Natural killer cell (primary cell): ENCODE results near the gene ASIC1. TPM values are rescaled to one million over a fixed set of nuclear protein-coding genes. Genes with fewer than 3 reads are reported as not detected.

Source experiments
- ATAC-seq, 3 donors: fragments of 150-1000 bp in 2 of 3; fragments of 200-7000 bp in 1 of 3; cut with Tn5 transposase; 1 replicate in 1 of 3; 2 replicates in 2 of 3; pipeline ENCODE4 v1.10.0; 2021; ENCODE audit warnings: mild to moderate bottlenecking in 2 of 3, moderate library complexity in 2 of 3
- DNase-seq, 2 donors: peaks; one replicate each; pipeline versions ENCODE4 v3.0.0 to v3.0.0-alpha.2; 2013 to 2021; ENCODE audit warnings: mixed read lengths in 1 of 2
- H3K27ac ChIP-seq: one replicate; pipeline ENCODE4 v1.5.1; 2013; ENCODE audit warnings: mild to moderate bottlenecking, low read length
- H3K27me3 ChIP-seq: one replicate; pipeline ENCODE4 v1.6.1; 2013; ENCODE audit warnings: low read length; ENCODE audit not compliant: control insufficient read depth, insufficient read depth
- H3K36me3 ChIP-seq: one replicate; pipeline ENCODE4 v1.6.1; 2013; ENCODE audit warnings: low read length; ENCODE audit not compliant: control insufficient read depth, insufficient read depth
- H3K4me1 ChIP-seq: one replicate; pipeline ENCODE4 v1.6.1; 2013; ENCODE audit warnings: low read length; ENCODE audit not compliant: control insufficient read depth, insufficient read depth
- H3K4me3 ChIP-seq: one replicate; pipeline ENCODE4 v1.5.1; 2013; ENCODE audit warnings: low read length
- H3K9me3 ChIP-seq: one replicate; pipeline ENCODE4 v1.6.1; 2013; ENCODE audit warnings: low read length; ENCODE audit not compliant: control insufficient read depth, insufficient read depth
- H3K27ac Mint-ChIP-seq, 2 donors: one replicate each; pipeline ENCODE4 v1.8.0; 2022; ENCODE audit warnings: mild to moderate bottlenecking in 2 of 2, mixed read lengths in 2 of 2, moderate library complexity in 1 of 2
- H3K27me3 Mint-ChIP-seq, 2 donors: one replicate each; pipeline ENCODE4 v1.8.0; 2022; ENCODE audit warnings: low read depth in 2 of 2, mixed read lengths in 2 of 2
- H3K36me3 Mint-ChIP-seq: one replicate; pipeline ENCODE4 v1.8.0; 2022; ENCODE audit warnings: mixed read lengths
- H3K4me1 Mint-ChIP-seq, 2 donors: one replicate each; pipeline ENCODE4 v1.8.0; 2022; ENCODE audit warnings: mixed read lengths in 2 of 2
- H3K4me3 Mint-ChIP-seq: one replicate; pipeline ENCODE4 v1.8.0; 2022; ENCODE audit warnings: mild to moderate bottlenecking, moderate library complexity, mixed read lengths
- H3K9me3 Mint-ChIP-seq, 2 donors: one replicate each; pipeline ENCODE4 v1.8.0; 2022; ENCODE audit warnings: mixed read lengths in 2 of 2
- WGBS: methylation state at CpG from one replicate; pipeline ENCODE4 v1.1.7; 2013; ENCODE audit warnings: missing lambda C conversion rate; ENCODE audit not compliant: insufficient coverage; 5-methylcytosine and 5-hydroxymethylcytosine counted together
- intact Hi-C: fragments of 100-400 bp; cut with micrococcal nuclease; formaldehyde crosslinking; loops from one replicate; pipeline ENCODE4 v1.14.2; 2022
- total RNA-seq, 4 donors: library from RNA; stranded (reverse); fragments of 120-200 nt in 1 of 4; gene quantifications; one replicate each; pipeline versions ENCODE4 v1.2.3 to v1.2.4, GENCODE V29; 2013 to 2022
- TF ChIP-seq, protein P1 (sequence below): fragments of 200-600 bp; IDR thresholded peaks from one replicate; pipeline ENCODE4 v1.8.0; 2022; ENCODE audit warnings: antibody characterized with exemption

ASIC1 gene
- total RNA-seq, 3 donors from 2014 or later (not counting 1 experiment from before 2014, with no cell fraction given): 0.21 TPM; not detected in 2

DNA sequence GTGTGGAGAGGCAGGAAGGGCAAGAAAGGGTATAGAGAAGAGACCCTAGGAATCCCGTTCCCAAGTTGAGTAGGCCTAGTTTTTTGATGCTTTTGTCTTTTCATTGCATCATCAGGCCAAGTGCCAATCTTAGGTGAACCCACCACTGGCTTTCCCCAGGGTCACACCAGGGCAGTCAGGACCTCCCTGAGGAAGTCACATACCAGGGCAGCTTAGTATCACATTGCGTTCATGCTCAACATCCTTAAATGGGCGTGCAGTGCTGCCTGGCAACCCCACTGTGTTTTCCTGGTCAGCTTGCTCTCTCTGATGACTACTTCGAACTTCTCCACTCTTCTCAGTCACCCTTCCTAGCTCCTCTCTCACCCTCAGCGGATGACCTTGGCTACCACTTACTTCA lies 9.0 kb downstream of the ASIC1 start:
- Histone ChIP-seq H3K9me3 (no peaks in the 10 kb centered on the region), H3K4me3 (no peak overlapping the region), H3K4me1 (peaks cover 6% of the 10 kb centered on the region), H3K36me3 (no peaks in the 10 kb centered on the region), H3K27me3 (no peaks in the 10 kb centered on the region), H3K27ac (no peak overlapping the region)
- Mint-ChIP-seq H3K9me3 (no peaks in the 10 kb centered on the region), H3K36me3 (no peaks in the 10 kb centered on the region), H3K27ac (no peak overlapping the region), H3K27me3 (peaks cover 10 to 11% of the 10 kb centered on the region in 2 donors), H3K4me1 (peaks cover 0 to 6% of the 10 kb centered on the region in 2 donors), H3K4me3 (no peak overlapping the region)
- intact Hi-C loops: no loop called here
- TF ChIP-seq, protein P1, sequence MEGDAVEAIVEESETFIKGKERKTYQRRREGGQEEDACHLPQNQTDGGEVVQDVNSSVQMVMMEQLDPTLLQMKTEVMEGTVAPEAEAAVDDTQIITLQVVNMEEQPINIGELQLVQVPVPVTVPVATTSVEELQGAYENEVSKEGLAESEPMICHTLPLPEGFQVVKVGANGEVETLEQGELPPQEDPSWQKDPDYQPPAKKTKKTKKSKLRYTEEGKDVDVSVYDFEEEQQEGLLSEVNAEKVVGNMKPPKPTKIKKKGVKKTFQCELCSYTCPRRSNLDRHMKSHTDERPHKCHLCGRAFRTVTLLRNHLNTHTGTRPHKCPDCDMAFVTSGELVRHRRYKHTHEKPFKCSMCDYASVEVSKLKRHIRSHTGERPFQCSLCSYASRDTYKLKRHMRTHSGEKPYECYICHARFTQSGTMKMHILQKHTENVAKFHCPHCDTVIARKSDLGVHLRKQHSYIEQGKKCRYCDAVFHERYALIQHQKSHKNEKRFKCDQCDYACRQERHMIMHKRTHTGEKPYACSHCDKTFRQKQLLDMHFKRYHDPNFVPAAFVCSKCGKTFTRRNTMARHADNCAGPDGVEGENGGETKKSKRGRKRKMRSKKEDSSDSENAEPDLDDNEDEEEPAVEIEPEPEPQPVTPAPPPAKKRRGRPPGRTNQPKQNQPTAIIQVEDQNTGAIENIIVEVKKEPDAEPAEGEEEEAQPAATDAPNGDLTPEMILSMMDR: no peak
- ATAC-seq (no peak), DNase-seq (no peak)
- WGBS: 67% methylated on average over 5 of the region's 5 CpGs

DNA sequence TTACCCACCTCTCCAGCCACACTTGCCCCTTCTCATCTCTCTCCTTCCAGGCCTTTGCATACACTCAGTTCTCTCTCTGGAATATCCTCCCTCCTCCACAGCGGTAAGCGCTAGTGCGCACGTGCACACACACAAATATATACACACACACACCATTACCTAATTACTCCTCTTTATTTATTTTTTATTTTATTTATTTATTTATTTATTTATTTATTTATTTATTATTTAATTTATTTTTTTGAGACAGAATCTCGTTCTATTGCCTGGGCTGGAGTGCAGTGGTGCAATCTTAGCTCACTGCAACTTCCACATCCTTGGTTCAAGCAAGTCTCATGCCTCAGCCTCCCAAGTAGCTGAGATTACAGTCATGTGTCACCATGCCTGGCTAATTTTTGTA lies 11.7 kb downstream of the ASIC1 start:
- WGBS: 86% methylated on average over 3 of the region's 5 CpGs
- no peak for ATAC-seq
- Histone ChIP-seq H3K27ac (no peak overlapping the region), H3K4me3 (no peak overlapping the region), H3K36me3 (no peaks in the 10 kb centered on the region), H3K4me1 (peaks cover 6% of the 10 kb centered on the region), H3K9me3 (no peaks in the 10 kb centered on the region), H3K27me3 (no peaks in the 10 kb centered on the region)
- H3K4me1 Mint-ChIP-seq: peaks cover 0 to 6% of the 10 kb centered on the region in 2 donors
- no peaks in the 10 kb centered on the region for H3K36me3 Mint-ChIP-seq
- no peak overlapping the region for H3K27ac Mint-ChIP-seq
- H3K4me3 Mint-ChIP-seq: no peak overlapping the region
- H3K9me3 Mint-ChIP-seq: no peaks in the 10 kb centered on the region
- TF ChIP-seq, protein P1: no peak
- intact Hi-C loops: no loop called here
- H3K27me3 Mint-ChIP-seq: no peaks in the 10 kb centered on the region
- DNase-seq: no peak

DNA sequence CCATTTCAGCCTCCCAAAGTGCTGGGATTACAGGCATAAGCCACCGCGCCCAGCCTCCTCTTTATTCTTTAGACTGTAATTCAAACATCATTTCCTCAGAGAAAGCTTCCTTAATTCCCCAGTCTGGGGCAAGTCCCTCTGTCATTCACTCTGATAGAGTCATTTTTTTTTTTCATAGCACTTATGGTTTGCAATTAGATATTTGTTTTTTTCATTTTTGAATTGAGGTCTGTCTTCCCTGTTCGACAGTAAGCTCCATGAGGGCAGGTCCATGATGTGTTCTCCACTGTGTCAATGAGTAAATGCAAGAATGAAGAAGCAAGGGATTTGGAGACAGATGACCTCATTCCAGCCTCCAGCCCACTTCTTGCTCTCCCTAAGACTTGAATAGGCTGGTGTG lies 12.1 kb downstream of the ASIC1 start:
- H3K4me3 ChIP-seq: no peak overlapping the region
- Mint-ChIP-seq H3K4me1 (peaks cover 0 to 6% of the 10 kb centered on the region in 2 donors), H3K9me3 (no peaks in the 10 kb centered on the region), H3K27ac (no peak overlapping the region), H3K27me3 (no peaks in the 10 kb centered on the region), H3K36me3 (no peaks in the 10 kb centered on the region), H3K4me3 (no peak overlapping the region)
- H3K27ac ChIP-seq: no peak overlapping the region
- H3K36me3 ChIP-seq: no peaks in the 10 kb centered on the region
- no peak for ATAC-seq
- no peaks in the 10 kb centered on the region for H3K9me3 ChIP-seq
- H3K4me1 ChIP-seq: peaks cover 6% of the 10 kb centered on the region
- H3K27me3 ChIP-seq: no peaks in the 10 kb centered on the region
- DNase-seq: no peak
- intact Hi-C loops: no loop called here
- WGBS: 91% methylated on average over 3 of the region's 3 CpGs
- TF ChIP-seq, protein P1: no peak
